Left cardiac atrium (tissue), 4 donors: Measurements from ENCODE around the gene KCNH1. TPM values are rescaled to one million over a fixed set of nuclear protein-coding genes. Genes with fewer than 3 reads are reported as not detected.

Source experiments
- ATAC-seq, 2 donors: fragments of 200-7000 bp; cut with Tn5 transposase; one replicate each; pipeline ENCODE4 v1.9.1; 2020; ENCODE audit warnings: mild to moderate bottlenecking in 2 of 2, moderate library complexity in 2 of 2
- DNase-seq: peaks from one replicate; pipeline ENCODE4 v3.0.0-alpha.2; 2020
- intact Hi-C, 2 donors: fragments of 100-400 bp; cut with DNase I; formaldehyde crosslinking; loops; one replicate each; pipeline versions ENCODE4 v1.14.1 to v1.15.1; 2022 to 2023
- total RNA-seq, 2 donors: library from RNA; stranded (reverse); fragmentation: NEBNext Ultra II Directional; extraction: Animal tissue kit (Norgen Biotek cat#: 25700); gene quantifications; one replicate each; pipeline ENCODE4 v1.2.1, GENCODE V29; 2021
- donor health status: DM: no; HTN: yes; CAD: no.
- donor health status: DM: no; HTN: yes; CAD: no; lungs with severe emphysema.
- donor health status: DM: yes; HTN: yes; CAD: no.
- donor health status: Dilated cardiomyopathy.

KCNH1 gene
- total RNA-seq, 2 donors from 2014 or later = 0.15 TPM; not detected in 1

- DNase-seq (no peak), ATAC-seq (no peak)
- intact Hi-C loops = no loop called here
Observed at GRCh38 chr1:210901981-210902770, 231.8 kb downstream of the KCNH1 start.

- intact Hi-C loops = no loop called here
- ATAC-seq (no peak), DNase-seq (no peak)
Observed at GRCh38 chr1:210900820-210901219, 233.1 kb downstream of the KCNH1 start.

GRCh38 chr1:210900079-210900478 lies 233.9 kb downstream of the KCNH1 start:
- DNase-seq = no peak
- ATAC-seq = no peak
- intact Hi-C loops = no loop called here

GRCh38 chr1:210899676-210900075 lies 234.3 kb downstream of the KCNH1 start:
- ATAC-seq = no peak
- intact Hi-C loops = no loop called here
- DNase-seq = no peak

GRCh38 chr1:210898473-210898872 lies 235.5 kb downstream of the KCNH1 start:
- ATAC-seq = no peak
- intact Hi-C loops = no loop called here
- DNase-seq = no peak

- ATAC-seq = no peak
- intact Hi-C loops = no loop called here
Observed at GRCh38 chr1:210883821-210884220, 250.1 kb downstream of the KCNH1 start.

GRCh38 chr1:210882414-210883221 lies 251.3 kb downstream of the KCNH1 start:
- DNase-seq = no peak
- no peak for ATAC-seq
- intact Hi-C loops = no loop called here

More at GRCh38 chr1:210883821-210884220, 250.1 kb downstream of the KCNH1 start:
- DNase-seq = no peak

GRCh38 chr1:210878564-210878963 lies 255.4 kb downstream of the KCNH1 start:
- ATAC-seq (no peak), DNase-seq (no peak)
- intact Hi-C loops = no loop called here

GRCh38 chr1:210876275-210876674 lies 257.7 kb downstream of the KCNH1 start:
- intact Hi-C loops = no loop called here
- no peak for DNase-seq
- no peak for ATAC-seq

GRCh38 chr1:210866532-210866931 lies 267.4 kb downstream of the KCNH1 start:
- ATAC-seq = no peak
- intact Hi-C loops = no loop called here

GRCh38 chr1:210857705-210858104 lies 276.2 kb downstream of the KCNH1 start:
- DNase-seq (no peak), ATAC-seq (no peak)
- intact Hi-C loops = no loop called here

More at GRCh38 chr1:210866532-210866931, 267.4 kb downstream of the KCNH1 start:
- DNase-seq = no peak

GRCh38 chr1:210857146-210857663 lies 276.7 kb downstream of the KCNH1 start:
- no peak for DNase-seq
- no peak for ATAC-seq
- intact Hi-C loops = no loop called here

- intact Hi-C loops = no loop called here
Observed at GRCh38 chr1:210855440-210855839, 278.5 kb downstream of the KCNH1 start.

GRCh38 chr1:210853276-210853675 lies 280.7 kb downstream of the KCNH1 start:
- intact Hi-C loops = no loop called here
- ATAC-seq (no peak), DNase-seq (no peak)

More at GRCh38 chr1:210855440-210855839, 278.5 kb downstream of the KCNH1 start:
- no peak for ATAC-seq
- DNase-seq = no peak

GRCh38 chr1:210850556-210850955 lies 283.4 kb downstream of the KCNH1 start:
- ATAC-seq (no peak), DNase-seq (no peak)
- intact Hi-C loops = no loop called here

GRCh38 chr1:210848474-210848873 lies 285.5 kb downstream of the KCNH1 start:
- DNase-seq = no peak
- intact Hi-C loops = no loop called here
- ATAC-seq = no peak

- ATAC-seq (no peak), DNase-seq (no peak)
- intact Hi-C loops = no loop called here
Observed at GRCh38 chr1:210841926-210842625, 291.9 kb downstream of the KCNH1 start.

GRCh38 chr1:210830034-210831028 lies 303.6 kb downstream of the KCNH1 start:
- no peak for ATAC-seq
- intact Hi-C loops = no loop called here

More at GRCh38 chr1:210830034-210831028, 303.6 kb downstream of the KCNH1 start:
- no peak for DNase-seq
